OCI-LY1 (cell line): ENCODE measurements around the gene POLR2F.
A peak's percentile ranks its signal among the peaks of the same experiment; 100 is the strongest.

ENCODE experiments used
- H2AFZ ChIP-seq: fragments of 200-600 bp; sonication (generic), shearing (Covaris generic); 2 replicates; pipeline ENCODE4 v1.6.0; 2014; ENCODE audit warnings: antibody characterized with exemption, mild to moderate bottlenecking, low read length
- H3F3A ChIP-seq: fragments of 200-600 bp; sonication (generic), shearing (Covaris generic); 2 replicates; pipeline ENCODE4 v1.6.0; 2014; ENCODE audit warnings: mild to moderate bottlenecking, antibody characterized with exemption, low read length, moderate library complexity; ENCODE audit not compliant: insufficient read depth
- H3K27ac ChIP-seq: fragments of 200-600 bp; sonication (generic); 2 replicates; pipeline ENCODE4 v1.5.1; 2014; ENCODE audit warnings: low read length, mixed run types, mild to moderate bottlenecking, low read depth; ENCODE audit not compliant: poor library complexity, severe bottlenecking
- H3K27me3 ChIP-seq: fragments of 200-600 bp; sonication (generic); 2 replicates; pipeline ENCODE4 v1.6.0; 2014; ENCODE audit warnings: antibody characterized with exemption, mild to moderate bottlenecking, low read length, moderate library complexity; ENCODE audit not compliant: insufficient read depth
- H3K36me3 ChIP-seq: fragments of 200-600 bp; sonication (generic); 2 replicates; pipeline ENCODE4 v1.6.1; 2014; ENCODE audit warnings: mild to moderate bottlenecking, antibody characterized with exemption, low read length, moderate library complexity, mixed read lengths; ENCODE audit not compliant: insufficient read depth
- H3K4me1 ChIP-seq: fragments of 200-600 bp; sonication (generic); 2 replicates; pipeline ENCODE4 v1.5.1; 2014; ENCODE audit warnings: mild to moderate bottlenecking, low read length, moderate library complexity; ENCODE audit not compliant: insufficient read depth, severe bottlenecking
- H3K4me2 ChIP-seq: fragments of 200-600 bp; sonication (generic), shearing (Covaris generic); 2 replicates; pipeline ENCODE4 v1.6.1; 2014; ENCODE audit warnings: low read length
- H3K4me3 ChIP-seq: fragments of 200-600 bp; sonication (generic); 2 replicates; pipeline ENCODE4 v1.5.1; 2014; ENCODE audit warnings: low read length, low read depth, mild to moderate bottlenecking, mixed read lengths; ENCODE audit not compliant: poor library complexity, severe bottlenecking
- H3K79me2 ChIP-seq: fragments of 200-600 bp; shearing (Covaris generic); 2 replicates; pipeline ENCODE4 v1.6.1; 2016; ENCODE audit warnings: mixed run types, low read length, mixed read lengths; ENCODE audit not compliant: insufficient read depth
- H3K9ac ChIP-seq: fragments of 200-600 bp; sonication (generic), shearing (Covaris generic); 2 replicates; pipeline ENCODE4 v1.6.1; 2014; ENCODE audit warnings: mild to moderate bottlenecking, low read length, mixed read lengths
- H3K9me2 ChIP-seq: fragments of 200-600 bp; sonication (generic), shearing (Covaris generic); 2 replicates; pipeline ENCODE4 v1.6.1; 2014; ENCODE audit warnings: low read depth, mild to moderate bottlenecking, low read length, mixed read lengths
- H3K9me3 ChIP-seq: fragments of 200-600 bp; shearing (Covaris generic); 2 replicates; pipeline ENCODE4 v1.6.1; 2014; ENCODE audit warnings: low read length, mixed read lengths
- H4K20me1 ChIP-seq: fragments of 200-600 bp; sonication (generic), shearing (Covaris generic); 2 replicates; pipeline ENCODE4 v1.6.0; 2016; ENCODE audit warnings: mild to moderate bottlenecking, low read length; ENCODE audit not compliant: insufficient read depth
- EZH2 ChIP-seq: fragments of 200-600 bp; sonication (generic), shearing (Covaris generic); IDR thresholded peaks from 2 replicates; pipeline ENCODE4 v1.8.0; 2017; ENCODE audit warnings: borderline replicate concordance, mixed run types, mild to moderate bottlenecking, antibody characterized with exemption, low read length, moderate library complexity, mixed read lengths
- TF ChIP-seq, protein P1 (sequence below): fragments of 200-600 bp; sonication (generic), shearing (Covaris generic); IDR thresholded peaks from 2 replicates; pipeline ENCODE4 v1.5.1; 2017; ENCODE audit warnings: mild to moderate bottlenecking, antibody characterized with exemption, low read length, moderate library complexity, mixed read lengths

POLR2F gene

DNA sequence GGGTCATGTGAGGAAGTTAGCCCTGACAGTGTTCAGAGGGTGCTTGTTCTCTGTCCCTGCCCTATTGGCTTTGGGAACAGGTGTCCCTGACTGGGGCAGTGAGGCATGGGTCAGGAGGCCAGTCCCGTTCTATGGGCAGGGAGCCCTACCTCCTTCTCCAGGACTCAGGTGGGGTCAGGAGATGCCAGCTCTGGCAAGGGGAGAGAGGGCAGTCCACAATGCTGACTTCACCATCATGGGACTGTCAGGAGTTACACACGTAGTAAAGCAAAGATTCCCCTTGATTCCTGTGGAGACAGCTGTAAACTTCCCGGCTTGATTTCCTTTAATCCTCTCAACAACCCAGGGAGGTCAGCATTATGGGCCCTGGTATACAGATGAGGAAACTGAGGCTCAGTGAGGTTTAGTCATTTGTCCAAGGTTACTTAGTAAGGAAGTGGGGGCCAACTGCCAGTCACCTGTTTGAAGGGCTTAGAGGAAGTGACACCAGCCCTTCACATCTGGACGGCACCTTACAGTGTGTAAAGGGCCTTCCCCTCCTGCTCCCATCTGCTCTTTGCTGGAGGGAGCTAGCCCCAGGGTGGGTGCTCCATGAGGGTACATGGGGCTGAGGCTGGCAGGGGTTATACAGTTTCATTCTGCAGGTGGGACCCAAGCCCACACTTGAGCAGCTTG, 35.5 kb upstream of the POLR2F start:
- Histone ChIP-seq H3K9me3 (no peaks in the 10 kb centered on the region), H4K20me1 (no peaks in the 10 kb centered on the region), H3K27me3 (no peaks in the 10 kb centered on the region), H3K4me2 (no peak overlapping the region; the same call in 1 of the 2 replicates), H3K9ac (peak overlapping the region; percentile 21; the same call in 1 of the 2 replicates), H3K79me2 (no peaks in the 10 kb centered on the region), H3K4me3 (no peak overlapping the region), H2AFZ (no peak overlapping the region), H3F3A (no peaks in the 10 kb centered on the region; the same call in 1 of the 2 replicates), H3K27ac (peak overlapping the region; percentile 67), H3K36me3 (no peaks in the 10 kb centered on the region; the same call in 1 of the 2 replicates), H3K9me2 (no peaks in the 10 kb centered on the region), H3K4me1 (peaks cover 16% of the 10 kb centered on the region)
- TF ChIP-seq, protein P1, sequence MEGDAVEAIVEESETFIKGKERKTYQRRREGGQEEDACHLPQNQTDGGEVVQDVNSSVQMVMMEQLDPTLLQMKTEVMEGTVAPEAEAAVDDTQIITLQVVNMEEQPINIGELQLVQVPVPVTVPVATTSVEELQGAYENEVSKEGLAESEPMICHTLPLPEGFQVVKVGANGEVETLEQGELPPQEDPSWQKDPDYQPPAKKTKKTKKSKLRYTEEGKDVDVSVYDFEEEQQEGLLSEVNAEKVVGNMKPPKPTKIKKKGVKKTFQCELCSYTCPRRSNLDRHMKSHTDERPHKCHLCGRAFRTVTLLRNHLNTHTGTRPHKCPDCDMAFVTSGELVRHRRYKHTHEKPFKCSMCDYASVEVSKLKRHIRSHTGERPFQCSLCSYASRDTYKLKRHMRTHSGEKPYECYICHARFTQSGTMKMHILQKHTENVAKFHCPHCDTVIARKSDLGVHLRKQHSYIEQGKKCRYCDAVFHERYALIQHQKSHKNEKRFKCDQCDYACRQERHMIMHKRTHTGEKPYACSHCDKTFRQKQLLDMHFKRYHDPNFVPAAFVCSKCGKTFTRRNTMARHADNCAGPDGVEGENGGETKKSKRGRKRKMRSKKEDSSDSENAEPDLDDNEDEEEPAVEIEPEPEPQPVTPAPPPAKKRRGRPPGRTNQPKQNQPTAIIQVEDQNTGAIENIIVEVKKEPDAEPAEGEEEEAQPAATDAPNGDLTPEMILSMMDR, result no peak
- no peak for TF ChIP-seq EZH2

DNA sequence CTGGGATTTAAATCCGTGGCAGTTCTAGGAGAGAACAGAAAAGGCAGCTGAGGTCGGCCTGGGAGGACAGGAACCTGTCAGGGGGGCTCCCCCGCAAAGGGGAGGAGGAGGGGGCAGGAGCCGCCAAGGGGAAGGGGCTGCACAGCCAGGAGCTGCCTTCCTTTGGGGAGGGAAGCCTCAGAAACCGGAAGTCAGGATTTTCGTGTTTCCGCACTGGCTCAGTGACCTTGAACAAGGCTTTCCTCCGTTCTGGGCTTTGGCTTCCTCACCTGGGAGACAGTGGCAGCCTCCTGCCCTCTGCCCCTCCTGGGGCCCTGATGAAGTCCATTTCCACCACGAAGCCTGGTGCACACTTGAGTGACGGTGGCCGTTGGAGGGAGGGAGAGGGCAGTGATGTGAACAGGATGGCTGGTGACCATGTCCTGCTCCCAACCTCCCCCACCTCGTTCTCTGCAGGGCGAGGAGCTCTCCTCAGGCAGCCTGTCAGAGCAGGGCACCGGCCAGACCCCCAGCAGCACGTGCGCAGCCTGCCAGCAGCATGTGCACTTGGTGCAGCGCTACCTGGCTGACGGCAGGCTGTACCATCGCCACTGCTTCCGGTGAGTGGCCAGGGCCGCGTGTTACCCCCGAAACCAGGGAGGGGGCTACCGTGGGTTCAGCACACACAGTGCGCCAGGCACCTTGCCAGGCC, 34.8 kb upstream of the POLR2F start:
- Histone ChIP-seq H3F3A (no peaks in the 10 kb centered on the region; the same call in 1 of the 2 replicates), H3K4me3 (no peak overlapping the region), H3K4me1 (peaks cover 16% of the 10 kb centered on the region), H3K4me2 (no peak overlapping the region; the same call in 1 of the 2 replicates), H3K27ac (peak overlapping the region; percentile 67), H2AFZ (no peak overlapping the region), H3K9me3 (no peaks in the 10 kb centered on the region), H3K36me3 (peaks cover 1% of the 10 kb centered on the region; the same call in 1 of the 2 replicates), H3K9me2 (no peaks in the 10 kb centered on the region), H3K79me2 (no peaks in the 10 kb centered on the region), H3K9ac (peak overlapping the region; percentile 21; the same call in 1 of the 2 replicates), H4K20me1 (no peaks in the 10 kb centered on the region), H3K27me3 (no peaks in the 10 kb centered on the region)
- no peak for TF ChIP-seq EZH2
- TF ChIP-seq, protein P1, result no peak

DNA sequence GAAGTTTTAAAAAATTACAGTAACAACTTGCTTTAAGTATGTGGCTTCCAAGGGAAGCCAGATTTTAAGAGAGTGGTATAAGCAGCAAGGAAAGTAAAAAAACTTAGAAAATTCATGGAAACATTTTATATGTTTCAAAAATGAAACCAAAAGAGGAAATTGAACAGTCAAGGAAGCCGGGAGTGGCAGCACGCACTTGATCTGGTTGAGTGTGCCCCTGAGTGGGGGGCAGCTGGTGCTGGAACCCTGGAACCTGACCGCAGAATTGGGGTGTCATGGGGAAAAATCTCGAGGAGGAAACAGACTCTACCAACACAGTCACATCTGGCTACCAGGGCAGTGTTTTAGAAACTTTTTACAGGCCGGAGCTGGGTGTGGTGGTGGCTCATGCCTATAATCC, 33.4 kb upstream of the POLR2F start:
- no peak for TF ChIP-seq EZH2
- TF ChIP-seq, protein P1, result no peak
- Histone ChIP-seq H3F3A (no peaks in the 10 kb centered on the region; the same call in 1 of the 2 replicates), H3K79me2 (no peaks in the 10 kb centered on the region), H3K9ac (no peak overlapping the region), H4K20me1 (no peaks in the 10 kb centered on the region), H3K27ac (no peak overlapping the region), H3K36me3 (peaks cover 3% of the 10 kb centered on the region; the same call in 1 of the 2 replicates), H3K4me1 (peaks cover 16% of the 10 kb centered on the region), H3K9me2 (no peaks in the 10 kb centered on the region), H3K9me3 (no peaks in the 10 kb centered on the region), H3K4me2 (no peak overlapping the region), H3K4me3 (no peak overlapping the region), H2AFZ (no peak overlapping the region), H3K27me3 (no peaks in the 10 kb centered on the region)
